Stomach (tissue), 4 donors: ENCODE data around the gene UST.
A peak's percentile ranks its signal among the peaks of the same experiment; 100 is the strongest.

Source experiments
- EP300 ChIP-seq: sonication (generic); formaldehyde crosslinking; IDR thresholded peaks from one replicate; pipeline ENCODE4 v1.6.1; 2017; ENCODE audit warnings: antibody characterized with exemption
- POLR2A ChIP-seq, 4 donors: fragments of 450-650 bp; IDR thresholded peaks; one replicate each; pipeline ENCODE4 v1.6.1; 2016; ENCODE audit warnings: antibody characterized with exemption in 4 of 4, control low read depth in 2 of 4, mild to moderate bottlenecking in 1 of 4, moderate library complexity in 1 of 4
- POLR2AphosphoS5 ChIP-seq, 3 donors: sonication (generic); formaldehyde crosslinking; IDR thresholded peaks; one replicate each; pipeline ENCODE4 v1.6.1; 2016; ENCODE audit warnings: antibody characterized with exemption in 3 of 3
- TF ChIP-seq, protein P1 (sequence below), 7 experiments: fragments of 450-650 bp in 4 of 7; fragments of 200-600 bp in 3 of 7; sonication (generic) in 3 of 7; IDR thresholded peaks; one replicate each; pipeline ENCODE4 v1.5.1; 2016 to 2019; ENCODE audit warnings: antibody characterized with exemption in 7 of 7, control low read depth in 2 of 7, mild to moderate bottlenecking in 1 of 7

DNA sequence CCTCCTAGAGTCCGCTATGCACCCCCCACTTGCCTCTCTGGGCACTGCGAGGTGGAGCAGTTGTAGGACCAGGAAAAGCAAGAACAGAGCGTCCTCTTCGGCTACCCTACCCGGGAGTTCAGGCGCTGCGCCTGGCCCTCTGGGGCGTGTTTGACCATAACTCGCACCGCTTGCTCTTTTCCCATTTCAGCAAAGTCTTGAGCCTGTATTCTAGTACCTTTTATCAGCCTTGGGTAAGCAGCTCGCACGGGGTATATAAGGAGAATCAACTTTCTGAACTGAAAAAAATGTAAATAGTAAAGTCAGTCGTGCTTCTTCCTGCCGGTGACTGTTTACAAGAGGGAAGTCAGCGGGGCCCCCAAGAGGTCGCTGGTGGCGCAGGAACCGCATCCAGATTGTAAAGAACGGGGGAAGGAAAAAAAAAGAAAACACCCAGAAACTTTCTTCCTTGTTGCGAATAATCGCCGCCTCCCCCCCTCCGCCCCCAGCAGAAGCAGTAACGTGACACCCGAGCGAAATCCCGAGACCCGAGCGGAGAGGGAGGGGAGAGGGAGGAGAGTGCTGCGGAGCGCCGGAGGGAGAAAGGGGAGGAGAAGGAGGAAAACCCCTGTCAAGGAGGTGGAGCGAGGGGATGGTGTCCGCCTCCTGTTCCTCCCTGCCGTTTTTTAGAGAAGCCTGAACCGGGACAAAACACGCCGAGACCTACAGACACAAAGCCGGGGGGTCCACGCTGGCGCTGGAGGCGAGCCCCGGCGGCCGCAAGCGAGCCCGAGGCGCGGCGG is at the start of gene UST:
- TF ChIP-seq EP300 (no peak), POLR2AphosphoS5 (IDR thresholded peaks at IDR 0.05) (peak in 2 of 3 donors; percentile 53 to 54), POLR2A (IDR thresholded peaks at IDR 0.05) (no peak)
- TF ChIP-seq, protein P1, sequence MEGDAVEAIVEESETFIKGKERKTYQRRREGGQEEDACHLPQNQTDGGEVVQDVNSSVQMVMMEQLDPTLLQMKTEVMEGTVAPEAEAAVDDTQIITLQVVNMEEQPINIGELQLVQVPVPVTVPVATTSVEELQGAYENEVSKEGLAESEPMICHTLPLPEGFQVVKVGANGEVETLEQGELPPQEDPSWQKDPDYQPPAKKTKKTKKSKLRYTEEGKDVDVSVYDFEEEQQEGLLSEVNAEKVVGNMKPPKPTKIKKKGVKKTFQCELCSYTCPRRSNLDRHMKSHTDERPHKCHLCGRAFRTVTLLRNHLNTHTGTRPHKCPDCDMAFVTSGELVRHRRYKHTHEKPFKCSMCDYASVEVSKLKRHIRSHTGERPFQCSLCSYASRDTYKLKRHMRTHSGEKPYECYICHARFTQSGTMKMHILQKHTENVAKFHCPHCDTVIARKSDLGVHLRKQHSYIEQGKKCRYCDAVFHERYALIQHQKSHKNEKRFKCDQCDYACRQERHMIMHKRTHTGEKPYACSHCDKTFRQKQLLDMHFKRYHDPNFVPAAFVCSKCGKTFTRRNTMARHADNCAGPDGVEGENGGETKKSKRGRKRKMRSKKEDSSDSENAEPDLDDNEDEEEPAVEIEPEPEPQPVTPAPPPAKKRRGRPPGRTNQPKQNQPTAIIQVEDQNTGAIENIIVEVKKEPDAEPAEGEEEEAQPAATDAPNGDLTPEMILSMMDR (IDR thresholded peaks at IDR 0.05): peak in 1 of 7 experiments; percentile 33
